Glomerular visceral epithelial cell (primary cell): ENCODE measurements around the gene ARID4B.
"Not testable (repeated sequence)": the region's sequence is repeated elsewhere in the genome, so short reads cannot be mapped to it uniquely, and the experiment has no call there.

ENCODE experiments used
- DNase-seq: peaks from one replicate; pipeline ENCODE4 v3.0.0-alpha.2; 2016; ENCODE audit errors: extremely low spot score

The ARID4B gene

DNA sequence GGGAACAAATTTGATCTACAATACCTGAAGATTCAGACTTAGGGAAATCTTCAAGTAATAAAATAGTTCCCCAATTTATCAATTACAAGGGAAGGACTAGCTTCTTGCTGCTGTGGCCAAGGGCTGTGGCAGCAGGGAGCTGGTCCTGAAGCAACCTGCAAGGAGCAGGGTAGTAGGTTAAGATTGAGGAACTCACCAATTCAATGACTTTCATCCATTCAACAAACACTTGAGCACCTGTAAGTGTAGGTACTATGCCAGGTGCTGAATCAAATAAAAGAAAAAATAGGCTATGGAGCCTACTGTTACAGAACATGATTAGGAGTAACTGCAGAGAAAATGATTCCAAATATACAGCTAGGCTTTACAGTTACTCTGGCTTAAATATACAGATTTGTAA is 102.7 kb downstream of the ARID4B start:
- no peak for DNase-seq

DNA sequence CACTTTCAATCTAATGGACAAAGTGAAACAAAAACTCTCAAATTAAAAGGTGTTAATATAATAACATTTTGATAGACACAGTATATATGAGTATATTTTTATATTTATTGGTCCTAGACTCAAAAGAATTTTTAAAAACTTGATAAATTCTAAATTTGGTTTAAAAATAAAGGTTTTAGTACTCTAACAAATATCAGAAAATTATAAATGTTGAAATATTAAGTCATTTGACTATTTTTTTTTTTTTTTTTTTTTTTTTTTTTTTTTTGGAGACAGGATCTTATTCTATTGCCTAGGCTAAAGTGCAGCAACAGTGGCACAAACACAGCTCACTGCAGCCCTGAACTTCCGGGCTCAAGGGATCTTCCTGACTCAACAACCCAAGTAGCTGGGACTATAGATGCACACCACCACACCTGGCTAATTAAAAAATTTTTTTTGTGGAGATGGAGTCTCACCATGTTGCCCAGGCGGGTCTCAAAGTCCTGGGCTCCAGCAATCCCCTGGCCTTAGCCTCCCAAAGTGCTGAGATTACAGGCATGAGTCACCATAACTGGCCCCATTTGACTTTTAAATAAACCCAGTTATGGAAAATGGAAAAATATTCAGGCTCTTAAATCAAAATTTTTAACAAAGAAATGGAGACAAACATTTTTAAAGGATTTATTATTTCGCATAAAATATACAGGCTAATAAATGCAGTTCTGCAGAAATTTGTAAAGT is 106.2 kb downstream of the ARID4B start:
- no peak for DNase-seq

DNA sequence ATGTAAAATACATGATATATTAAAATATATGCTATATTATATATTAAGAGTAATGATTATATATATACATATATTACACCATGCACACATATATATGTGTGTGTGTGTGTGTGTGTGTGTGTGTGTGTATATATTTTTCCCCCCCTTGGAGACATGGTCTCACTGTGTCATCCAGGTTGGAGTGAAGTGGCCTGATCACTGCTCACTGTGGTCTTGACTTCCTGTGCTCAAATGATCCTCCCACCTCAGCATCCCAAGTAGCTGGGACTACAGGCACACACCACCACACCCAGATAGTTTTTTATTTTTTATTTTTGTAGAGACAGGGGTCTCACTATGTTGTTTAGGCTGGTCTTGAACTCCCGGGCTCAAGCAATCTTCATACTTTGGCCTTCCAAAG is 112.5 kb downstream of the ARID4B start:
- DNase-seq: no peak

DNA sequence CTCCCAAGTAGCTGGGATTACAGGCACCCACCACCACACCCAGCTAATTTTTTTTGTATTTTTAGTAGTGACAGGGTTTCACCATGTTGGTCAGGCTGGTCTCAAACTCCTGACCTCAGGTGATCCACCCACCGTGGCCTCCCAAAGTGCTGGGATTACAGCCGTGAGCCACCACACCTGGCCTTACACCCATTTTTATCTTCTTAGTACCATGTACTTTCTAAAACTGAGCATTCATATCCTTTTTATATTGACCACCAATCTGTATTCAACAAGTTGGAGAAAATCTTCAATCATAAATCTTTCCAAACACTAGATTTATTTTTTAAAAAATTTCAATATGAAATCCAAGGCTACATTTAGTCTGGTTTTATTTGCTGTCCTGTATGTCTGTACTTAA is 113.0 kb downstream of the ARID4B start:
- not testable (repeated sequence) for DNase-seq

DNA sequence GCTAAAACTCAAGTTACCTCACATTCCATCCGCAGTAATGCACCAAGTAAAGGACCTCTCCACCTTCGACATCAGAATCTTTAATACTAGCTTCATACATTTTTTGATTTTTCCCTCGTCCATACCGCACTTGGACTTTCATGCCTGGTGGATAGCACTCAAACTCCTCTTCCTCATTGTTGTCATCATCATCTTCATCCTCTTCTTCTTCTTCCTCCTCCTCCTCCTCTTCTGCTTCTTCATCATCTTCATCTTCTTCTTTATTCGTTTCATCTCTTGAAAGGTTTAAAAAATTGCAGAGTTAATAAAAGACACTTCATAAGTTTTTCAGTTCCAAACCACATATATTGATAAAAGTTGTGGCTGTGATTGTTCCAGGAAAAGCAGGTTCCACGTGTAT is 114.2 kb downstream of the ARID4B start:
- no peak for DNase-seq

DNA sequence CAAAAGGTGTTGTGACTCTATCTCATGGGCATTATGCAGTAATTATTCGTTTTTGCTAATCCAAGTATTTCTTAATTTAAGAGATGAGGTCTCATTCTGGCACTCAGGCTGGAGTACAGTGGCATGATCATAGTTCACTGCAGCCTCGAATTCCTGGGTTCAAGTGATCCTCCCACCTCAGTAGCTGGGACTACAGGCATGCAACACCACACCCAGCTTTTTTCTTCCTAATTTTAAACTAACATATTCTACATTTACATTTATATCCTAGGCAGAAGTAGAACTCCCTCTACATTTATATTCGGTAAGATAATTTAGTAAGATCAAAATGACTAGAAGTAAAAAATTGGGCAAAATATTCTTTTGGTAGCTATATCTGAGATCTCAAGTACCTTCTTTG is 116.5 kb downstream of the ARID4B start:
- DNase-seq: no peak

DNA sequence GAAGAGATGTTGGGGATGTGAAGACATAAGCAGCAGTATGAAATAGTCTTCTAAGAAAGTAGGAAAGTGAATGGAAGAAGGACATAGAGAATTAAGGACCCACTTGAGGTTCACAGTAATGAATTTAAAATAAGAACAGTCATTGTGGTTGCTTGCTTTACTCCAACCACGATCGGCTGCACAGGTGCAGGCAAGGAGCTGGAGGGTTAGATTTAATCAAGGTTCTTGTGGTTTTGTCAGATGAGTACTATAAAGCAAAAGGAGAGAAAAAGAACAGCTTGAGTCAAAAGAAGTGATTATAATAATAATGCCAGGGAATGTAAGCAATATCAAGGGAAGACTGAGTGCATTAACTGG is 120.8 kb downstream of the ARID4B start:
- peak; percentile 46 for DNase-seq

DNA sequence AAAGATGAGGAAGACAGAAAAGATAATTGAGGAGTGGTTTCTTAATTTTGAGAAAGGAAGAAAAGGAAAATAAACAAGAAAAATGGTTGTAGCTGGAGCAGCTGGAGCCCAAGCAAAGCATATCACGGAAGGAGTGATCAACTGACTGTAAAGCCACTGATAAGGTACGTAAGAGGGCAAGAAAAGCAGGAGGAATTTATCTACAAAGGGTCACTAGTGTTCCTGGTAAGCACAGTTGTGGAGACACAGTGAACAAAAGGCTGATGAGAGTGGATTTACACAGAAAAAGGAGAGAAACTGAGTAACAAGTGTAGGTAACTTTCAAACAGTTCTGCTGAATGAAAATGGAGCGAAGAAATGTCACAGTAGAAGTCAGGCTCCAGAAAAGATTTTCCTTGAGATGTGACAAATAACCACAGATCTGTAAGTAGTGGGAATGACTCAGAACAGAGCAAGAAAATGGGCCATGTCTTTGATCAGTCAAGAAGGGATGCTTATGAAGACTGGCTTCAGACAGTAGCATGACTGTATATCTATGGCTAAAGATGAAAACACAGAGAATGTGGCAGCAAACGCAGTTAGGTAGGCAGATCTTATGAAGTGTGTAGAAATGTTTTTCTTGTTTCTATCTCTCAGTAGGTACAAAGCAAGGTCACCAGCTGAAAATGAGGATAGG is 121.3 kb downstream of the ARID4B start:
- peak; percentile 45 for DNase-seq

DNA sequence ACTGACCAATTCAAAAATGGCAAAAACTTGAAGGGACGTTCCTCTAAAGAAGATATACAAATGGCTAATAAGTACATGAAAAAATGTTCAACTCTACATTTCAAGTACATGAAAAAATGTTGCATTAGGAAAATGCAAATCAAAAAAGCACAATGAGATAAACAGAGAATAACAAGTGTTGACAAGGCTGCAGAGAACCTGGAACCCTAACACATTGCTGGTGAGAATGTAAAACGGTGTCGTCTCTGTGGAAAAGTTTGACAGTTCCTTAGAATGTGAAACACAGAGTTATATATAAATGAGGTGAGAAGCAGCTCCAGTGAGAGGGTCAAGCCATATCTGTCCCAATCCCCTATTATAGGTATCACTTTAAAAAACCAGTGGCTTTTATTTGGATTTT is 122.3 kb downstream of the ARID4B start:
- DNase-seq: no peak

DNA sequence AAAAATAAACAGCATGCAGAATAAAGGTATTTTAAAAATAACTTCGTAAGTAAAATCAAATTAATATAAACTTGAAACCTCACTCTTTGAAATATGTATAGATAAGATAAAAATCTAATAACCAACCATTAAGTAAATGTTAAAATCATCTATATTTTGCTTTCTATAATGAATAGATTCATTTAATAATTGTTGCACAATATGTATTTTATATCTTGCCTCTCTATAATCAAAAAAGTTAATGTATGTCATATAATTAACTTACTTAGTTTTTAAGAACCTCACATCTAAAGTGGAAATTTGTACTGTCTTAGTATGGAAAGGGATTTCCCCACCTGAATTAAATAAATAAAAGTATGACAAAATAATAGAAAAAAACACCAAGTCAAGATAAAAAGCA is 124.6 kb downstream of the ARID4B start:
- no peak for DNase-seq

DNA sequence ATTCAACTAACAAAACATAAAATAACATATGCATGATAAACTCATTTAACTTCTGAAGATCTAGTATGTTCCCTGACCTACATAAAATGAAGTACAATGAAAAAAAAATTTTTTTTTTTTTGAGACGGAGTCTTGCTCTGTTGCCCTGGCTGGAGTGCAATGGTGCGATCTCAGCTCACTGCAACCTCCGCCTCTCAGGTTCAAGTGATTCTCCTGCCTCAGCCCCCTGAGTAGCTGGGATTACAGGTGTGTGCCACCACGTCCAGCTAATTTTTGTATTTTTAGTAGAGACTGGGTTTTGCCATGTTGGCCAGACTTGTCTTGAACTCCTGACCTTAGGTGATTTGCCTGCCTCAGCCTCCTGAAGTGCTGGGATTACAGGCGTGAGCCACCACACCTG is 125.5 kb downstream of the ARID4B start:
- not testable (repeated sequence) for DNase-seq

DNA sequence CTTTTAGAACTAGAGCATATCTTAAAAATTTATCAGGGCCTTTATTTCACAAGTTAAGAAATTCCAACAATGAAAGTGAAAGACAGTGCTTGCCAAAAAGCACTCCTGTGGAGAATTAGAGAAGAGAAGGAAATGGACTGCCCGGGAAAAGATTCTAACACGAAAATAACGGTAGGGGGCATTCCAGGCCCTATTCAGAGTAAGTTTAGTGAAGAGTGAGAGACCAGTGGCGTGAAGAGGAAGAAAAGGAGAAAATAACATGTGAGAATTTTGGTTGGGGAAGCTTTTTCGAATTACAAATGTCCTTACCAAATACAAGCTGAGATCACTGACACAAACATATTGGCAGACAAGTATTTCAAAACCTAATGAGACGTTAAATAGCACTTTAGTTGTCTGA is 128.5 kb downstream of the ARID4B start:
- peak; percentile 16 for DNase-seq

DNA sequence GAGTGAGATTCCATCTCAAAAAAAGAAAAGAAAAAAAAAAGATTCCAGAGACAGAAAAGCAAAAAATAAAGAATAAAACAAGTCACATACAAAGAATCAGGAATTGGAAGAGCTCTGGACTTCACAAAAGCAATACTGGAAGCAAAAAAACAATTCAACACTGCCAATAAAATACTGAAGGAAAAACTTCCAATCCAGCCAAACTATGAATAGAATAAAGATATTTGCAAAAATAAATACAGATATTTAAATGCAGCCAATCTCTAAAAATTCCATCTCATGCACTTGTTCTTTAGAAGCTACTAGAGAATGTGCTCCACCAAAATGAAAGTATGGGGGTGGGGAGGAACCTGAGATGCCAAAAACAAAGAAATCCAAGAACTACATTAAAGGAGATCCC is 137.5 kb downstream of the ARID4B start:
- no peak for DNase-seq

DNA sequence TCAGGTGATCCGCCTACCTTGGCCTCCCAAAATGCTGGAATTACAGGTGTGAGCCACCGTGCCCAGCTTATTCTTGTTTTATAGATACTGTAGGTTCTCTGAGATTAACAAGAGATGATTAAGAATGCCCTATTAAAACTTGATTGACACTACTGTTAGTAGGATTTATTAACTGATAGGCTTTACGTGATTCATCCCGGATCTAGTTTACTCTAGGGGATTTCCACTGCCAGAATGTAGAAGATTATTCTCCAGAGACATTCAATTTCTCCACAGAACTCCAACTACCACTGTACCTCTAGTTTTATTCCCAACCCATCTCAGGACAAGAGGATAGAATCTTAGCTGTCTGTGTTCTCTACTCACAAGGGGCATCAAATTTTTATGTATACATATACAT is 140.7 kb downstream of the ARID4B start:
- DNase-seq: no peak

DNA sequence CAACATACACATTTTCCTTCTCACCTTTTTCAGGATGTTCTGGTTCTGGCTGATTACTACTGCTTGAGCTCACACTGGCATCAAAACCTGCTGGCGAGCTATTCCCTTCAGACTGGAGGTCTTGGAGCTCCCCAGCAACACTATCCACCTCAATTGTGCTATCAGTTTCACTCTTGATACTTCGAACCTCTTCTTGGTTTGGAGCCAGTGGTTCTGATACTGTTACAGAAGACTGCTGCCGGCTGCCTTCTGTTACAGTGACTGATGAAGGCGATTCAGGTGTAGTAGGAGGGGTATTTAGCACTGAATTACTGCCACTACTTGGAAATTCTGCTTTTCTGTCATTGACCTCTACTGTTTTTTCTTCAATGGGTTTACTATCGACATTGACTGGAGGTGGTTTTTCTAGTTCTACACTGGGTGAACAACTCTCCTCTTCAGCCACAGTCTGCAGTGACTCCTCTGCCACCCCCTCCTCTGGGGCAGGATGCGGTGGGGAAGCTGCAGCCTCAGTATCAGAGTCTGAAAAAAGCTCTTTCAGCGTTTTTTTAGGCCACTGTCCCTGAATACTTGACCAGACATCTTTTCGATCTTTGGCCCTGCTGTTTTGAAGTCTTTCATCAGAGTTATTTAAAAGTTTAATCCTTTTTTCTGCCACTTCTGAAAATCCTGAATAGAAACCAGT is 146.3 kb downstream of the ARID4B start:
- DNase-seq: no peak

DNA sequence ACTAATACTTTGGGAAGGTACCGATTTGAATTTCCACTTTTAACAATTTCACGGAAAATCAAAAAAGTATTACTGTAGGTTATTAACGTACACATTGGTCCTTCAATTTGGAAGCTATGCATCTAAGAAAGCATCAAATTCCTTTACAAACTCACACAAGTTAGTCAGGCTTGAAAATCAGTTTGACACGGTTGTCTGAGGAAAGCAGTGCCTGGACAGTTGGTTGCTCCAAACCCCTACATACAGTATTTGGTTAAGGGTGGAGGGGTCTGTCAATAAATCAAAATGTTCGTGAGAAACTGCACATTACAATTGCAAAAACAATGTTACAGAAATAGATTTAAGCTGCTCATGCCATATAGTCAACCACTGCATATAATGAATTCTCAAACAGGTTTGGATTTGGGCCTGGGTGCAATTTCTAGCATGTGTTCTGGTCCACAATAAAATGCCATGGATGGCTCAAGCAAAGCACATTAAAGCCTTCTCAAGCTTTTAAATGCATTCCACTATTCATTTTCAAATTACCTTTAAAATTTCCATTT is 147.0 kb downstream of the ARID4B start:
- DNase-seq: no peak

DNA sequence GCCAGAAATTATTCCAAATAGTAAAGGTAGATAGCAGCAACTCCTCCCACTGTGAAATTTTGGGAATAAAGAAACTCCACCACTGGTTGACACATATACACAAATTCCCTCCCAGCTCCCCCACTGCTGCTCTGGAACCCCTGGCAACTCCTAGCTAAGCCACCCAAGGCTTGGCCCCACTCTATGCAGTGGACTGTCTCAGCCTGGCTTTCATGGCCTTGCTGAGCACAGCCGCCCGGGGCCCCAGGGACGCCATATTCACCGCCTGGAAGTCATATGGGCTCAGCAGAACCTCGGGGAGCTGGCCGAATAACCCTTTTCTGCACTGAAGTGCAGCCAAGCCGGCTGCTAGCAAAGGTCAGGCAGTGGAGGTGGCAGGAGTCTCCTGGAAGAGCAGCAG is 151.5 kb downstream of the ARID4B start:
- DNase-seq: no peak

DNA sequence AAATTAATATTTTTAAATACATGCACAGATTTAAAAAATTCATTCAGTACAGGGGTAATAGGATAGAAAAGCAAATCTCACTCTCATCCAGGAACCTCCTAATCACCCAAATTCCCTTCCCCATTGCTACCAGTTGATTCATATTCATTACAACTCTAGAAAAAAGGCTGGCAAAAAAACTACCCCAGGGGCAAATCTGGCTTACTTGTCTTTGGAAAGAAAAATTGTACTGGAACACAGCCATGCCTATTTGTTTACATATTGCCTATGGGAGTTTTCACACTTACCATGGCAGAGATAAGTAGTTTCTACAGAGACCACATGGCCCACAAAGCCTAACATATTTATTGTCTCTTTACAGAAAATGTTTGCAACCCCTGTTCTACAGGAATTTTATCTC is 158.0 kb downstream of the ARID4B start:
- no peak for DNase-seq

DNA sequence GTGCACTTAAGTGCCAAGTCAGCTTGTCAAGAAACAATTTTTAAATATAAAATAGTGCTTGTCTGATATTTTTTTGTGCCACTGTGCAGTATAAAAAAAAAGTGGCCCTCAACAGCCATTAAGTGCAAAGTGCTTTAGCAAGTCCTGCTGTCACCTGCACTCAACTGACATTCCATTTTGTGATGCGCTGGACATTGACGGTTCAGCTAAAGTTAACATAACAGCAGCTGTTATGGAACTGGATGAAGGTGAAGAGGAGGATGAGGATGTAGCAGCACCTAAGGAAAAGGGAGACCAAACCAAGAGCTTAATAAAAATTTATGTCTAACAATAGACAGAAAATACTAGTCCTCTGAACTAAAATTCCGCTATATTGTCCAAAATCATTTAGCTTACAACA is 159.6 kb downstream of the ARID4B start:
- DNase-seq: no peak

DNA sequence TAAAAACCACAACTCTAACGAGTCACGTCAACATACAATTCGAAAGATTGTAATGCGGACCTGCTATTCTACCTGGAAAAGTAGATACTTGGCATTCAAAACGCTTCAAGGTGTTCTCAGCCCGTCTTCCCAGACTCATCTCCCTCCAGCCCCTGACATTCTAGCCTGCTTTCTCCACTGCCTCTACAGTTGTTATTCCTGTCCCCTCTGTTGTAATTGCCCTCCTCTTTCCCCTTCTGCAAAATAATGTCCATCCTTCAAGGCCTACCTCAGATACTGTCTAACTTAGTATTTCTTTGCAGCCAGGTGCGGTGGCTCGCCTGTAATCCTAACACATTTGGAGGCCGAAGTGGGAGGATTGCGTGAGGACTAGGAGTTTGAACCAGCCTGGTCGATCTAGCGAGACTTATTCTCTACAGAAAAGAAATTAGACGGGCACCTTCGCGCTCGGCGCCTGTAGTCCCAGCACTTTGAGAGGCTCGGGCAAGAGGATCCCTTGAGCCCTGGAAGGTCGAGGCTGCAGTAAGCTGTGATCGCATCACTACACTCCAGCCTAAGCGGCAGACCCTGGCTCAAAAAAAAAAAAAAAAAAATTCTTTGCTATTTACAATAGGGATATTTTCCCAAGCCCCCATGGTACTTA is 166.2 kb downstream of the ARID4B start:
- DNase-seq: no peak

DNA sequence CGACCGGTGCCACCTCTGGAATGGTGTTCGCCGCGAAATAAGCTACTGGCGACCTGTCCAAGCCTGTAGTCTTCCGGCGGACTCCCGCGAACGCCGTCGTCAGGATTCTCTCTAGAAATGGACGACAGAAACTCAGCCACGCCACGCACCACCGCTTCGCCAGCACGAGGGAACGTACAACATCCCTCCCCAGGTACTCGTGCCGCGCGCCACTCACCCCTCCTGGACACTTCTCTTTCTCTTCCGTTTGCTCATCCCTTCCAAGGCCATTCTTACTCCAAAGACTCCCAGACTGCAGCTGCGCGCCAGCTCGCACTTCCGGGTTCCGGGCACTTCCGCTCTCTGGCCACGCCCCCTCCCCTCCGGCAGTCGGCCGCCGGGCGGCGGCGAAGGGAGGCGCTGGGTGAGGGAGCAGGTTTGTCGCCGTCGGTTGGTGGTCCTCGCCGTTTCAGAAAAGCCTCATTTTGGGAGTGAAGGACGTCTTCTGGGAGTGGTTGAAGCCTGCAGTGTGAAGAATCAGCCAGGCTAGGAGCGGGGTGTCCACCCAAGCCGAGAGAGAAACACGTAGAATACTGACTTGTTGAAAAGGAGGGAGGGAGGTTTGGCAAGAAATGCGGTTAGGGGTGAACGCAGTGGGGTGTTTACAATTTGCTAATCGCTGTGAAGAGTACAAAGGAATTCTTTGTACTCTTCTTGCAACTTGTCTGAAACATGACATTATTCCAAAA is 166.9 kb downstream of the ARID4B start, which contains the start of gene RBM34:
Gene RBM34, minus strand, starts transcription at position 294 of the 728 bp plus-strand sequence. Its CDS starts 24 bp downstream, at position 270.
- peak; percentile 93 for DNase-seq
